K562 (cell line): Measurements from ENCODE around the gene PI4KA.

Source experiments
- FOXP4 ChIP-seq: sonication (generic); formaldehyde crosslinking; IDR thresholded peaks from 2 replicates; pipeline ENCODE4 v1.8.0; 2022; ENCODE audit warnings: mild to moderate bottlenecking, missing genetic modification reagents, borderline replicate concordance
- GABPA ChIP-seq: fragments of 200-800 bp; sonication (Bioruptor generic); conservative IDR thresholded peaks from 2 replicates; pipeline ENCODE4 v1.6.1; 2016; ENCODE audit warnings: low read depth, missing genetic modification characterization, missing compliant biosample characterization
- GABPB1 ChIP-seq: sonication (generic); formaldehyde crosslinking; IDR thresholded peaks from 2 replicates; pipeline ENCODE4 v1.8.0; 2022; ENCODE audit warnings: mild to moderate bottlenecking, missing genetic modification reagents
- HDAC6 ChIP-seq: IDR thresholded peaks from 2 replicates; pipeline ENCODE4 v1.6.1; 2012; ENCODE audit warnings: low read depth, mild to moderate bottlenecking, control low read depth, inconsistent platforms, low read length, moderate library complexity
- MAX ChIP-seq: sonication (generic); formaldehyde crosslinking; IDR thresholded peaks from 2 replicates; pipeline ENCODE4 v1.9.0; 2022; ENCODE audit warnings: mild to moderate bottlenecking, missing genetic modification reagents
- MXI1 ChIP-seq: IDR thresholded peaks from 2 replicates; pipeline ENCODE4 v1.6.1; 2011; ENCODE audit warnings: low read depth, mild to moderate bottlenecking, improper control_type of control experiment, low read length
- NFRKB ChIP-seq: fragments of 450-650 bp; IDR thresholded peaks from 2 replicates; pipeline ENCODE4 v1.6.1; 2016; ENCODE audit warnings: low read depth
- POLR2B ChIP-seq: fragments of 450-650 bp; IDR thresholded peaks from 2 replicates; pipeline ENCODE4 v1.6.1; 2018; ENCODE audit warnings: low read depth; ENCODE audit not compliant: partially characterized antibody
- SMAD3 ChIP-seq: fragments of 450-650 bp; formaldehyde crosslinking; conservative IDR thresholded peaks from 2 replicates; pipeline ENCODE4 v1.4.0; 2020; ENCODE audit warnings: mild to moderate bottlenecking
- SRSF9 ChIP-seq: fragments of 200-400 bp; formaldehyde crosslinking; IDR thresholded peaks from 2 replicates; pipeline ENCODE4 v1.6.1; 2017; ENCODE audit warnings: low read depth, low read length, borderline replicate concordance
- U2AF2 ChIP-seq: fragments of 200-400 bp; formaldehyde crosslinking; optimal IDR thresholded peaks from 2 replicates; pipeline ENCODE3; 2017; ENCODE audit warnings: low read depth, mild to moderate bottlenecking, low read length

GRCh38 chr22:20868025-20868962 is 9.7 kb upstream of the PI4KA start:
- TF ChIP-seq FOXP4 (CRISPR knock-in tag) (no peak), SMAD3 (CRISPR knock-in tag) (no peak), NFRKB (no peak), MXI1 (no peak), U2AF2 (no peak), HDAC6 (no peak), GABPB1 (CRISPR knock-in tag) (no peak), SRSF9 (no peak), GABPA (tag) (no peak), MAX (CRISPR knock-in tag) (no peak), POLR2B (no peak)
